Colonic mucosa (tissue), 4 donors: ENCODE measurements around the gene CHAD. TPM values are rescaled to one million over a fixed set of nuclear protein-coding genes. Genes with fewer than 3 reads are reported as not detected.
A peak's percentile ranks its signal among the peaks of the same experiment; 100 is the strongest.

Experiments used
- DNase-seq: peaks from one replicate; pipeline ENCODE4 v3.0.0-alpha.2; 2020
- H3K27ac ChIP-seq: fragments of 200-600 bp; one replicate; pipeline ENCODE4 v1.8.0; 2021
- H3K27me3 ChIP-seq: fragments of 200-600 bp; one replicate; pipeline ENCODE4 v1.8.0; 2021
- H3K36me3 ChIP-seq: fragments of 200-600 bp; one replicate; pipeline ENCODE4 v1.8.0; 2021
- H3K4me1 ChIP-seq: fragments of 200-600 bp; one replicate; pipeline ENCODE4 v1.8.0; 2021; ENCODE audit warnings: mild to moderate bottlenecking
- H3K4me3 ChIP-seq: fragments of 200-600 bp; one replicate; pipeline ENCODE4 v1.8.0; 2021
- H3K9ac ChIP-seq, 2 donors: one replicate each; pipeline ENCODE4 v1.7.0; 2013; ENCODE audit warnings: control low read depth in 2 of 2, low read depth in 2 of 2, low read length in 2 of 2
- H3K9me3 ChIP-seq: fragments of 200-600 bp; one replicate; pipeline ENCODE4 v1.8.0; 2021
- CTCF ChIP-seq: fragments of 200-600 bp; IDR thresholded peaks from one replicate; pipeline ENCODE4 v1.8.0; 2022; ENCODE audit warnings: antibody characterized with exemption, mild to moderate bottlenecking
- intact Hi-C: fragments of 100-400 bp; cut with DNase I; formaldehyde crosslinking; loops from one replicate; pipeline ENCODE4 v1.14.1; 2022
- total RNA-seq, 2 donors: library from RNA; stranded (reverse); fragmentation: NEBNext Ultra II Directional in 1 of 2; extraction: Animal tissue kit (Norgen Biotek cat#: 25700) in 1 of 2; gene quantifications; one replicate each; pipeline ENCODE4 v1.2.1, GENCODE V29; 2021
- donor health status: healthy.
- donor health status: DM: no; HTN: no; CAD: no.
- donor health status: DM: no; HTN: no; CAD: no.

The CHAD gene
- total RNA-seq, 2 donors from 2014 or later: 1.8 to 3.6 TPM

DNA sequence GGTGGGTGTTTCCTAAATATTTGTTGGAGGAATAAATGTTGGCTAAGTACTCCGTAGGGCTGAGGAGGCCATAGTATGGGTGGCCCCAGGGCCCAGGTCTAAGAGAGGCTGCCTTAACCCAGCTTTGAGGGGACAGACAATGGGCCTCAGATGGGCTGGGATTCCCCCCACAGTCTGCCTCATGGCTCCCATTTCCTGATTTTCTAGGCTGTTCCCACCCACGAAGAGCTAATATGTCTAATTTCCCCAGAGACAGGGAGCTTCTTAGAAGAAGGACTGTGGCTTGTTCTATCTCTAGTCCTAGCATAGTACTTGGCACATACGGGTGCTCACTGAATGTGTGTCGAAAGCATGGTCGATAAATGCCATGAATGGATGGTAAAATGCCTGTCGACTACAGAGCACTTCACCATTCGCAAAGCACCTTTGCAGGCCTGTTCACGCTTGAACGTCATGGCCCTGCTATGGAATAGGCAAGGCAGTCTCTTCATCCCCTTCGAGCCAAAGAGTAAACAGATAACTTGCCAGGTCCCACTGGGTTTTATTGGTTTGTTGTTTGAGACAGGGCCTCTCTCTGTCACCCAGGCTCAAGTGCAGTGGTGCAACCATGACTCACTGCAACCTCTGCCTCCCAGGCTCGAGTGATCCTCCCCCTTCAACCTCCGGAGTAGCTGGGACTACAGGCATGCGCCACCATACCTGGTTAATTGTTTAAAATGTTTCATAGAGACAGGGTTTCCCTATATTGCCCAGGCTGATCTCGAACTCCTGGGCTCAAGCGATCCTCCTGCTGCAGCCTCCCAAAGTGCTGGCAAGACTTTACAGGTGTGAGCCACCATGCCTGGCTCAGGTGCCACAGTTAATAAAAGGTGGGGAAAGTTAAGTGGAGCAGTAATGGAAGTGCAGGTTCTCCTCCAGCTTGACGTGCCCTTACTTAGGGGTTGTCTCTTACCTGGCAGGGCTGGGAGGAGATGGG is 9.7 kb downstream of the CHAD start:
- intact Hi-C loops: no loop called here

GRCh38 chr17:50458270-50458669 is 10.4 kb downstream of the CHAD start:
- H3K27me3 ChIP-seq: no peaks in the 10 kb centered on the region
- no peak overlapping the region for H3K4me3 ChIP-seq
- H3K27ac ChIP-seq: no peak overlapping the region
- no peak for TF ChIP-seq CTCF
- peaks cover 10% of the 10 kb centered on the region for H3K4me1 ChIP-seq
- no peaks in the 10 kb centered on the region for H3K9me3 ChIP-seq
- intact Hi-C loops: no loop called here
- DNase-seq: no peak
- no peak overlapping the region for H3K9ac ChIP-seq
- no peaks in the 10 kb centered on the region for H3K36me3 ChIP-seq

More for the DNA sequence above, 9.7 kb downstream of the CHAD start:
- peak; percentile 61 for DNase-seq
- Histone ChIP-seq H3K27me3 (no peaks in the 10 kb centered on the region), H3K4me3 (no peak overlapping the region), H3K36me3 (no peaks in the 10 kb centered on the region), H3K9ac (no peak overlapping the region), H3K4me1 (peaks cover 4% of the 10 kb centered on the region), H3K27ac (peak overlapping the region; percentile 37), H3K9me3 (no peaks in the 10 kb centered on the region)
- TF ChIP-seq CTCF: no peak

GRCh38 chr17:50457621-50458020 is 11.1 kb downstream of the CHAD start:
- no peaks in the 10 kb centered on the region for H3K9me3 ChIP-seq
- no peak for TF ChIP-seq CTCF
- H3K27me3 ChIP-seq: no peaks in the 10 kb centered on the region
- peaks cover 11% of the 10 kb centered on the region for H3K4me1 ChIP-seq
- no peak for DNase-seq
- no peaks in the 10 kb centered on the region for H3K36me3 ChIP-seq
- H3K27ac ChIP-seq: no peak overlapping the region
- no peak overlapping the region for H3K9ac ChIP-seq
- intact Hi-C loops: no loop called here
- H3K4me3 ChIP-seq: no peak overlapping the region

DNA sequence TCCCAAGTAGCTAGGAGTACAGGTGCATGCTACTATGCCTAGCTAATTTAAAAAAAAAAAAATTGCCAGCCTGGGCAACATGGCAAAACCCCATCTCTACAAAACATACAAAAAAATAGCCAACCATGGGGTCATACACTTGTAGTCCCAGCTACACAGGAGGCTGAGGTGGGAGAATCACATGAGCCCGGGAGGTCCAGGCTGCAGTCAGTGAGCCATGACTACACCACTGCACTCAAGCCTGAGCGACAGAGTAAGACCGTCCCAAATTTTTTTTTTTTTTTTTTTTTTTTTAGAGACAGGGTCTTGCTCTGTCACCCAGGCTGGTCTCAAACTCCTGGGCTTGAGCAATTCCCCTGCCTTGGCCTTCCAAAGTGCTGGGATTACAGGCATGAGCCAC is 14.8 kb downstream of the CHAD start:
- Histone ChIP-seq H3K9me3 (no peaks in the 10 kb centered on the region), H3K4me3 (no peak overlapping the region), H3K27me3 (no peaks in the 10 kb centered on the region), H3K27ac (no peak overlapping the region), H3K4me1 (peaks cover 11% of the 10 kb centered on the region), H3K9ac (no peak overlapping the region), H3K36me3 (no peaks in the 10 kb centered on the region)
- no peak for DNase-seq
- TF ChIP-seq CTCF: no peak
- intact Hi-C loops: no loop called here

GRCh38 chr17:50452630-50453300 is 15.9 kb downstream of the CHAD start:
- H3K4me1 ChIP-seq: peaks cover 11% of the 10 kb centered on the region
- peak overlapping the region; percentile 64 for H3K27ac ChIP-seq
- H3K27me3 ChIP-seq: no peaks in the 10 kb centered on the region
- no peaks in the 10 kb centered on the region for H3K36me3 ChIP-seq
- H3K9ac ChIP-seq: peak overlapping the region in 1 of 2 donors; percentile 20
- DNase-seq: peak; percentile 85
- no peak for TF ChIP-seq CTCF
- H3K9me3 ChIP-seq: no peaks in the 10 kb centered on the region
- no peak overlapping the region for H3K4me3 ChIP-seq
- intact Hi-C loops: no loop called here
